GM12891 (cell line): ENCODE data around the gene CTF1.

Experiments
- PAX5 ChIP-seq: IDR thresholded peaks from 2 replicates; pipeline ENCODE4 v1.6.1; 2011; ENCODE audit warnings: low read length, moderate library complexity, mild to moderate bottlenecking; ENCODE audit not compliant: insufficient read depth, severe bottlenecking
- POLR2A ChIP-seq: IDR thresholded peaks from 2 replicates; pipeline ENCODE4 v1.6.1; 2011; ENCODE audit warnings: low read depth, low read length, control low read depth
- POLR2AphosphoS5 ChIP-seq: IDR thresholded peaks from 2 replicates; pipeline ENCODE4 v1.6.1; 2011; ENCODE audit warnings: low read depth, low read length, control low read depth
- POU2F2 ChIP-seq: IDR thresholded peaks from 2 replicates; pipeline ENCODE4 v1.6.1; 2011; ENCODE audit warnings: low read depth, mild to moderate bottlenecking, control low read depth, low read length, moderate library complexity

DNA sequence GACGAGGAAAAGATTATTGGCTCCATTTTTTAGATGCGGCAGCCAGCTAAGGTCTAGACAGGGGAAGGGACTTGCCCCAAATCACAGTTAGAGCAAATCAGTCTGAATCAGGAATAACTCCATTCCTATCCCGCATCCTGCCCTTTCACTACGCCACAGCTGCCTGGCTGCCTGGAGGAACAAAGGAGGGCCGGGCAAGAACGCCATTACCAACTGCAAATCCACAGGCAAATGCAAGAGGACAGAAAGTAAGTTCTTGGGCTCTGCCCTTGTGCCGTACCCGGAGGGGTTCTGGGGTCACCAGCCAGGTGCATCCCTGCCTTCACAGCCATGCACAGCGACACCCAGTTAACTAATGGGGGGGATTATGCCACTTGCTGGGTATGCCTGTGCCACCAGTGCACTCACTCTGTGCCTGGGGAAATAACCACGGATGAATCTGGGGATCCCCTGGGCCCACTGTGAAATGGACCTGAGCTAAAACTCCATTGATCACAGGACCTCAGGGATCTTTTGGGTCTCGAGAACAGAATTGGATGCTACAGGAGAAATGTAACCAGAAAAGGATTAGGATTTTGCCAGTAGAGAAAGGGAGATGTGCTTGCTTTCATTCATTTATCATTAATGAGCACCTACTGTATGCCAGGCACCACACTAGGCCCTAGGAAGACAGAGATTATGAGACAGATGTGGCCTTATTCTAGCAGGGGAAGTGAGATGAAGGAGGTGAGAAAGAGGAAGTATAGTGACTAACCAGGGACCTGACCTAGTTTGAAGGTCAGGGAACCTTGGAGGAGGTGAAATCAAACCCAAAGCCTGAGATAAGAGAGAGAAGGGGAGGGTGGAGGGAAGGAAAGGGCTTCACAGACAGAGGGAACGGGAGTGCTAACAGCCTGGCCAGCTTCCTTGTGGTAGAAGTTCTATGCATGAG, 20.3 kb upstream of the CTF1 start:
- TF ChIP-seq POLR2AphosphoS5, result peak; percentile 37; the same call in 1 of the 2 replicates
- no peak; the same call in 1 of the 2 replicates for TF ChIP-seq POLR2A
- peak; percentile 70; the same call in 1 of the 2 replicates for TF ChIP-seq POU2F2
- no peak for TF ChIP-seq PAX5
